Activated effector memory CD4-positive, alpha-beta T cell treated with anti-CD3 and anti-CD28 coated beads, Interleukin-2, amount 50 U/mL, for 16 hours (primary cell): Measurements from ENCODE around the gene GRID2.
"Not testable (repeated sequence)": the region's sequence is repeated elsewhere in the genome, so short reads cannot be mapped to it uniquely, and the experiment has no call there.

Source experiments
- DNase-seq: peaks from one replicate; pipeline ENCODE4 v3.0.0-alpha.2; 2020

The GRID2 gene

DNA sequence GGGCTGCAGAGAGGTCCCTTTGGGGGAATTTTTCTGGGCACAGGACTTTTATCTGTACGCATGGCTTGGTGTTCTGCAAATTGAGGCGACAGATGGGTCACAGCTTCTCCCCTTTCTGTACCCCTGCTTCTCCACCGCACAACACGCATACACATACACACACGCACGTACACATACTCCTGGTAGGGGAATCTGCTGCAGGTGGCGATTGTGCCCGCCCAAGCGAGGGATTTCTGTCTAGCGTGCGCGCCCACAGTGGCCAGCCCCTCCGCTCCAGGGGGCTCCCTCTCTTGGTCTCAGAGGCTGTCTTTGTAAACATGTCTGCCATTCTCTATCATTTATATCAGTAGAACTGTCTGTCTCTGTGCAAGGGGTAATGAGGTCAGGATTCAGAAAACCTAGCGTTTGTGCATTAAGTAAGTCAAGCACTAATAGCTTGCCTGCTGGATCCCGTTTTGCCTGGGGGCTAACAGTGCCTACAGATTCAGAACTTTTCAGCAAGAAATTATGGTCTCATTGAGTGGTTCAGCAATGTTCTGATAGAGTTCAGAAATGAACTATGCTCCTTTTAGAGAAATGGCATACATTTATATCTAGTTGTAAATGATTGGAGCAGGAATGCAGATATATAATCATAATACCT, 2.2 kb downstream of the GRID2 start:
- DNase-seq: no peak

GRCh38 chr4:92307181-92307580, 3.4 kb downstream of the GRID2 start:
- no peak for DNase-seq

DNA sequence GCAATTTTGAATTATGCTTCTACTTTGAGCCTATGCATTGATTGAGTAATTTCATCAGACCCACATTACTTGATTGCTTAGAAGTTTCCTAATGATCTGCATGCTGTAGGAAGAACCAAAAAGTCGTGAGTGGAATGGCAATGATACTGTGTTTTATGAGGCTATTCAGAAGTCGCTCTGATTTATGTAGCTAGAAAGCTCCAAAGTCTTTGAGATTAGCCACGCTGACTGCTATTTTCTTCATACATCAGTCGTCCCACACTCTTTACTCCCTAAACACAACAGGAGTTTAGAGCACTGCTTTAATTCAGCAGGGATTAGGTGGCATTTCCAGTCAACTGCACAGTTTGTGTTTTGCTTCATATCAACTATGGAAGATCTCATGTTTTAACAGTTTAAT, 4.1 kb downstream of the GRID2 start:
- no peak for DNase-seq

GRCh38 chr4:92317047-92317446, 13.3 kb downstream of the GRID2 start:
- no peak for DNase-seq

GRCh38 chr4:92328095-92328494, 24.3 kb downstream of the GRID2 start:
- DNase-seq: no peak

DNA sequence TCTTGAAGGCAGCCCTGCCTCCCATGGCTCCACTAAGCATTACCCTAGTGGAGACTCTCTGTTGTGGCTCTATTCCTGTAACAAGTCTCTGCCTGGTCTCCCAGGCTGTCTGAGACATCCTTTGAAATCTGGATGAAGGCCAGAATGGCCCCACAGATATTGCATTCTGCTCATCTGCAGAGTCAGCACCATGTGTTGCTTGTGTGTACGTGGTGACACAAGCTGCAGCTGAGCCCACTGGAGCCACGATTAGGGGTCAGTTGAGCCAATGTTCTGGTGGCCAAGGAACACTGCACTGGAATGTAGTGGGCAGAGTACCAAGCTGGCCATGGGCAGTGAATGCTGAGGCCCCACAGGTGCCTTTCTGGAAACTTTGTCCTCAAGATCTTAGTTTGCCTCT, 29.2 kb downstream of the GRID2 start:
- DNase-seq: no peak

- DNase-seq: no peak
These were observed 31.1 kb downstream of the GRID2 start for GRCh38 chr4:92334716-92335350.

DNA sequence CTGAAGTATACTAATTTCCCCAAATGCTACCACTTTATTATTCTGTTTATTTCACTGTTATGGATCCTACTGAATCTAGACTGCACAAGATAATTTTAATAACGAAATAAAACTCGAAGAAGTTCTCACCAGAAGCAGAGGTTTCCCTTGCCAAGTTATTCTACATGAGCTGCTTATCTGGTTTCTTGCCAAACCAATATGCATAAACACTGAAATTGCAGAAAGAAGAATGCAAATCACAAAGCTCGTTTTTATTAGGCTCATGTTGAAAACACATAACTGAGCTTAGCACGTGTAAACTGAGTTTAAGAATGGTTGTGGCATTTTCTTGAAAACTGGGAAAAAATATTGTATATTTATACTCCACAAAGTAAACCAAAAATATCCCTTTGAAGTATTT, 35.9 kb downstream of the GRID2 start:
- no peak for DNase-seq

DNA sequence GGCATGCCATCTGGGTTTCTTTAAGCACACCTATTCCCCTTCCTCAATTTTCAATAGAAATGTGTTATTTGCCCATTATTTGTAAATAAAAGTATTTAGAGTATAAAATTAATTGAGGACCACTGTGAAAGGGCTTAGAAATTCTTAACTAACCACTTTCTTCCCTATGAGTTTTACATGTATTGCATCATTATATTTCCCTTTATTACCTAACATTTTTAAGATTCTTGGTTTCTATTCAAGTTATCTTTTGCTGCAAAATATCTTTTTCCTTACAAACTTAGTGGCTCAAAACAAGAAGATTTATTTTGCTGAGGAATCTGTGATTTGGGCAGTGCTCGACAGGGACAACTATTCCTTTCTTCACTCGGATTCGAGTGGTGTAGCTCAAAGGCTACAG, 40.5 kb downstream of the GRID2 start:
- DNase-seq: no peak

- DNase-seq: no peak
These were observed 42.5 kb downstream of the GRID2 start for GRCh38 chr4:92346289-92346688.

DNA sequence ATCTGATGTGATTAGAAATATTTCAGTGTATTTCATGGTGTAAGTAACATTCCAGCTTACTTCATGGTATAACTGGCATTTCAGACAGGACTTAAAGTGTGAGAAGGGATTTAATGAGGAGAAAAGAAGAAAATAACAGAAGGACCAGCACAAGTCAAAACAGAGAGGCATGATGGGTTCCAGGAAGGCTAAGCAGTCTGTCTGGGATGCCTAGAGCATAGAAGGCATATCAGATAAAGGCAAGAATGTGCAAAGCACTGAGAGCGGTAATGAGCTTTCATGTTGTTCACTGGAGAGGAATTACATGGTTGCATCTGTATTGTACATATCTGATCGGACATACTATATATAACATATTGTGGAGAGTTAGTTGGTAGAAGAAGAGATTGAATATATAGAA, 54.2 kb downstream of the GRID2 start:
- no peak for DNase-seq

GRCh38 chr4:92359491-92359890, 55.7 kb downstream of the GRID2 start:
- DNase-seq: no peak

GRCh38 chr4:92362028-92362427, 58.3 kb downstream of the GRID2 start:
- no peak for DNase-seq

- DNase-seq: no peak
These were observed 64.9 kb downstream of the GRID2 start for GRCh38 chr4:92368653-92369052.

- no peak for DNase-seq
These were observed 77.8 kb downstream of the GRID2 start for GRCh38 chr4:92381616-92382015.

GRCh38 chr4:92382128-92382527, 78.4 kb downstream of the GRID2 start:
- DNase-seq: no peak

DNA sequence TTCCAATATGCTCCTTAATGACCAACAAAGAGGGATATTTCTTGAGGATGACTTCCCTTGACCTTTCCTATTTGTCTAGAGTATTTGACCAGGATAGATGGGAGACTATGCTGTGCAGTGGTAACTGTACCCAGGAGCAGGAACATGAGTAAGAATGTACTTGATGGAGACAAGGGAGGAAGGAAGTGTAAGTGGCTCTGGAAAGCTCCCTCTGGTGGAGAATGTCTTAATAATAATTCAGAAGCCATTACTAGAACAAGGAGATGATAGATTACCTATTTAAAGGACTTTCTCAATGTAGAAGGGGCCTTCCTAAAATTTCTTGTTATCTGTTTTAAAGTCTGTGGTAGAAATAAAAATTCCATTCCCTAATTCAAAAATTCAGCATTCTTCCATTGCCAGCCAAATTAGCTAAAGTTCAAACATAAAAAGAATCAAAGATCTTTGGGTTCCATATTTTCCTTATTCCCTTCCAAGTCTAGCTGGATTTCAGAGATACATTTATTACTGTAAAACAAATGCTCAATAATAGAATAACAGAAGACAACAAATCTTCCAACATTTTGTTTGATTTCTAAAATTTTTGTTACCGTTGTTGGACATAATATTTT, 83.8 kb downstream of the GRID2 start:
- DNase-seq: no peak

- no peak for DNase-seq
These were observed 95.3 kb downstream of the GRID2 start for GRCh38 chr4:92399032-92399431.

DNA sequence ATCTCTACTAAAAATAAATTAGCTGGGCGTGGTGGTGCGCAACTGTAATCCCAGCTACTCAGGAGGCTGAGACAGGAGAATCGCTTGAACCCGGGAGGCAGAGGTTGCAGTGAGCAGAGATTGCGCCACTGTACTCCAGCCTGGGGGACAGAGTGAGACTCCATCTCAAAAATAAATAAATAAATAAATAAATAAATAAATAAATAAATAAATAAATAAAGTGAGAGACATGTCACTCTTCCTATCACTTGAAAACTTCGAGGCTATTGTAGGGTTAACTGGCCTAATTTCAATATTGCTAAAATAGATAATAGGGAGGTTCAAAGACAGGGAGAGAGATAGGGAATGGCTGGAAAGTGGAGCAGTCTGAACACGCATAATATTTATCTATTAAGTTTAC, 99.8 kb downstream of the GRID2 start:
- DNase-seq: not testable (repeated sequence)

DNA sequence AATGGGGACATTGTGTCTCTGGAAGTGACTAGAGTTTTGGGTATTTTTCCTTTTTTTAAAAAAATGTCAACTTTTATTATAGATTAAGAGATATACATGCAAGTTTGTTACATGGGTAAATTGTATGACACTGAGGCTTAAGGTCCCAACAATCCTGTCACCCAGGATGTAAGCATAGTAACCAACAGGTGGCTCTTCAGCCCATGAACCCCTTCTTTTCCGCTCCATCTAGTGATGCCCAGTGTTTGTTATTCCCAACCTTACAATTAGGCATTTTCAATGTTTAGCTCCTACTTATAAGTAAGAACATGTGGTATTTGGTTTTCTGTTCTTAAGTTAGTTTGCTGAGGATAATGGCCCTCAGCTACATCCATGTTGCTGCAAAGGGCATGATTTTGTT, 102.7 kb downstream of the GRID2 start:
- no peak for DNase-seq

DNA sequence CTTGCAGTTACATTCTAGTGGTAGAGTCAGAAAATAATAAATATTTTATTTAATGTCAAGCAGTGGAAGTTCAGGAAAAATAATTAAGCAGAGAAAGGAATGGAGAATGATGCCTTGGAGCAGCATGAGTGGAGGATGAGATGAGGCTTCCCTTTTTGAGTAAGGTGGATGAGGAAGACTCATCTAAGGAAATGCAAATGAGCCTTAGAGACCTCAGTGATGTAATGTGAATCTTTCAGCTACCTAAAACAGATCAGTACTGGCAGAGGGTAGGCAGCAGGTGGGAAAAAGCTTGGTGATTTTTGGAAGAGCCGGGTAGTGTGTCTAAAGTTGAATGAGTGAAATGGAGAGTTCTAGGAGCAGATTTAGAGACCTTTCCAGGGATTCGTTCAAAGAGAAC, 118.2 kb downstream of the GRID2 start:
- DNase-seq: no peak

- DNase-seq: no peak
These were observed 129.5 kb downstream of the GRID2 start for GRCh38 chr4:92433272-92433758.

DNA sequence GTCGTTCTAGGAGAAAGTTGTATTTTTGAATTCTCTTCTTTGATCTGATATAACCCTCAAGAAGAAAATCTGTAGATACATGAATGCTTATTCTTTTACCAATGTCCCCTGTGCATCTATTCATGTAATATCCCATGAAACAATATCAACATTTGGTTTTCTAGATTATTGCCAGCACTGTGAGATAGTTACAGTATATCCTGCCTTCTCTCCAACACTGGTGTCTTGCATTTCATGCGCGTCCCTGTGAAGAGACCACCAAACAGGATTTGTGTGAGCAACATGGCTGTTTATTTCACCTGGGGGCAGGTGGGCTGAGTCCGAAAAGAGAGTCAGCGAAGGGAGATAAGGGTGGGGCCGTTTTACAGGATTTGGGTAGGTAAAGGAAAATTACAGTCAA, 135.0 kb downstream of the GRID2 start:
- DNase-seq: not testable (repeated sequence)

- not testable (repeated sequence) for DNase-seq
These were observed 138.4 kb downstream of the GRID2 start for GRCh38 chr4:92442131-92442530.
